Natural killer cell (primary cell): ENCODE measurements around the gene SAPCD2. TPM values are rescaled to one million over a fixed set of nuclear protein-coding genes. Genes with fewer than 3 reads are reported as not detected.

ENCODE experiments used
- ATAC-seq, 3 donors: fragments of 150-1000 bp in 2 of 3; fragments of 200-7000 bp in 1 of 3; cut with Tn5 transposase; 1 replicate in 1 of 3; 2 replicates in 2 of 3; pipeline ENCODE4 v1.10.0; 2021; ENCODE audit warnings: mild to moderate bottlenecking in 2 of 3, moderate library complexity in 2 of 3
- DNase-seq, 2 donors: peaks; one replicate each; pipeline versions ENCODE4 v3.0.0 to v3.0.0-alpha.2; 2013 to 2021; ENCODE audit warnings: mixed read lengths in 1 of 2
- H3K27ac ChIP-seq: one replicate; pipeline ENCODE4 v1.5.1; 2013; ENCODE audit warnings: mild to moderate bottlenecking, low read length
- H3K27me3 ChIP-seq: one replicate; pipeline ENCODE4 v1.6.1; 2013; ENCODE audit warnings: low read length; ENCODE audit not compliant: control insufficient read depth, insufficient read depth
- H3K36me3 ChIP-seq: one replicate; pipeline ENCODE4 v1.6.1; 2013; ENCODE audit warnings: low read length; ENCODE audit not compliant: control insufficient read depth, insufficient read depth
- H3K4me1 ChIP-seq: one replicate; pipeline ENCODE4 v1.6.1; 2013; ENCODE audit warnings: low read length; ENCODE audit not compliant: control insufficient read depth, insufficient read depth
- H3K4me3 ChIP-seq: one replicate; pipeline ENCODE4 v1.5.1; 2013; ENCODE audit warnings: low read length
- H3K9me3 ChIP-seq: one replicate; pipeline ENCODE4 v1.6.1; 2013; ENCODE audit warnings: low read length; ENCODE audit not compliant: control insufficient read depth, insufficient read depth
- H3K27ac Mint-ChIP-seq, 2 donors: one replicate each; pipeline ENCODE4 v1.8.0; 2022; ENCODE audit warnings: mild to moderate bottlenecking in 2 of 2, mixed read lengths in 2 of 2, moderate library complexity in 1 of 2
- H3K27me3 Mint-ChIP-seq, 2 donors: one replicate each; pipeline ENCODE4 v1.8.0; 2022; ENCODE audit warnings: low read depth in 2 of 2, mixed read lengths in 2 of 2
- H3K36me3 Mint-ChIP-seq: one replicate; pipeline ENCODE4 v1.8.0; 2022; ENCODE audit warnings: mixed read lengths
- H3K4me1 Mint-ChIP-seq, 2 donors: one replicate each; pipeline ENCODE4 v1.8.0; 2022; ENCODE audit warnings: mixed read lengths in 2 of 2
- H3K4me3 Mint-ChIP-seq: one replicate; pipeline ENCODE4 v1.8.0; 2022; ENCODE audit warnings: mild to moderate bottlenecking, moderate library complexity, mixed read lengths
- H3K9me3 Mint-ChIP-seq, 2 donors: one replicate each; pipeline ENCODE4 v1.8.0; 2022; ENCODE audit warnings: mixed read lengths in 2 of 2
- CTCF ChIP-seq: fragments of 200-600 bp; IDR thresholded peaks from one replicate; pipeline ENCODE4 v1.8.0; 2022; ENCODE audit warnings: antibody characterized with exemption
- WGBS: methylation state at CpG from one replicate; pipeline ENCODE4 v1.1.7; 2013; ENCODE audit warnings: missing lambda C conversion rate; ENCODE audit not compliant: insufficient coverage; 5-methylcytosine and 5-hydroxymethylcytosine counted together
- intact Hi-C: fragments of 100-400 bp; cut with micrococcal nuclease; formaldehyde crosslinking; loops from one replicate; pipeline ENCODE4 v1.14.2; 2022
- total RNA-seq, 4 donors: library from RNA; stranded (reverse); fragments of 120-200 nt in 1 of 4; gene quantifications; one replicate each; pipeline versions ENCODE4 v1.2.3 to v1.2.4, GENCODE V29; 2013 to 2022

SAPCD2 gene
- total RNA-seq, 3 donors from 2014 or later (not counting 1 experiment from before 2014, with no cell fraction given): 0.59 to 2.6 (median 1.0) TPM

GRCh38 chr9:137026828-137027227 is 43.5 kb downstream of the SAPCD2 start:
- H3K27me3 ChIP-seq: no peaks in the 10 kb centered on the region
- H3K36me3 Mint-ChIP-seq: no peaks in the 10 kb centered on the region
- TF ChIP-seq CTCF: no peak
- peaks cover 4% of the 10 kb centered on the region for H3K36me3 ChIP-seq
- H3K4me1 Mint-ChIP-seq: peaks cover 22 to 58% of the 10 kb centered on the region in 2 donors
- no peaks in the 10 kb centered on the region for H3K9me3 Mint-ChIP-seq
- H3K4me3 ChIP-seq: peak overlapping the region; percentile 38
- peaks cover 69% of the 10 kb centered on the region for H3K4me1 ChIP-seq
- H3K27ac ChIP-seq: no peak overlapping the region
- WGBS: 72% methylated on average over 4 of the region's 4 CpGs
- H3K27ac Mint-ChIP-seq: peak overlapping the region; percentile 66 to 72
- peak in 1 of 2 donors; percentile 23 for DNase-seq
- intact Hi-C loops: no loop called here
- no peak for ATAC-seq
- peak overlapping the region; percentile 90 for H3K4me3 Mint-ChIP-seq
- no peaks in the 10 kb centered on the region for H3K9me3 ChIP-seq
- no peaks in the 10 kb centered on the region for H3K27me3 Mint-ChIP-seq

GRCh38 chr9:137026384-137026783 is 44.0 kb downstream of the SAPCD2 start:
- Histone ChIP-seq H3K27me3 (no peaks in the 10 kb centered on the region), H3K4me1 (peaks cover 69% of the 10 kb centered on the region), H3K4me3 (no peak overlapping the region), H3K27ac (no peak overlapping the region), H3K9me3 (no peaks in the 10 kb centered on the region), H3K36me3 (peaks cover 4% of the 10 kb centered on the region)
- ATAC-seq (no peak), DNase-seq (no peak)
- H3K27ac Mint-ChIP-seq: peak overlapping the region in 1 of 2 donors; percentile 72
- H3K9me3 Mint-ChIP-seq: no peaks in the 10 kb centered on the region
- TF ChIP-seq CTCF: no peak
- H3K4me1 Mint-ChIP-seq: peaks cover 22 to 58% of the 10 kb centered on the region in 2 donors
- 82% methylated on average over 2 of the region's 2 CpGs for WGBS
- intact Hi-C loops: no loop called here
- no peaks in the 10 kb centered on the region for H3K36me3 Mint-ChIP-seq
- no peaks in the 10 kb centered on the region for H3K27me3 Mint-ChIP-seq
- H3K4me3 Mint-ChIP-seq: peak overlapping the region; percentile 90

- 71% methylated on average over 21 of the region's 21 CpGs for WGBS
- Histone ChIP-seq H3K9me3 (no peaks in the 10 kb centered on the region), H3K27me3 (no peaks in the 10 kb centered on the region), H3K36me3 (peaks cover 10% of the 10 kb centered on the region), H3K4me3 (no peak overlapping the region), H3K4me1 (peaks cover 61% of the 10 kb centered on the region), H3K27ac (no peak overlapping the region)
- peaks cover 17 to 52% of the 10 kb centered on the region in 2 donors for H3K4me1 Mint-ChIP-seq
- no peaks in the 10 kb centered on the region for H3K36me3 Mint-ChIP-seq
- intact Hi-C loops: no loop called here
- no peak for TF ChIP-seq CTCF
- ATAC-seq (no peak), DNase-seq (peak in 1 of 2 donors; percentile 40)
- no peaks in the 10 kb centered on the region for H3K9me3 Mint-ChIP-seq
- H3K27me3 Mint-ChIP-seq: no peaks in the 10 kb centered on the region
- H3K4me3 Mint-ChIP-seq: no peak overlapping the region
- H3K27ac Mint-ChIP-seq: no peak overlapping the region
Measured at GRCh38 chr9:137025517-137025966, 44.8 kb downstream of the SAPCD2 start.

GRCh38 chr9:137023583-137023991 is 46.8 kb downstream of the SAPCD2 start:
- peaks cover 24% of the 10 kb centered on the region for H3K36me3 ChIP-seq
- TF ChIP-seq CTCF: no peak
- DNase-seq (no peak), ATAC-seq (no peak)
- H3K4me1 ChIP-seq: peaks cover 42% of the 10 kb centered on the region
- no peaks in the 10 kb centered on the region for H3K9me3 ChIP-seq
- no peaks in the 10 kb centered on the region for H3K9me3 Mint-ChIP-seq
- H3K27me3 Mint-ChIP-seq: no peaks in the 10 kb centered on the region
- H3K4me1 Mint-ChIP-seq: peaks cover 9 to 33% of the 10 kb centered on the region in 2 donors
- 93% methylated on average over 15 of the region's 15 CpGs for WGBS
- H3K4me3 ChIP-seq: no peak overlapping the region
- no peaks in the 10 kb centered on the region for H3K36me3 Mint-ChIP-seq
- intact Hi-C loops: no loop called here
- H3K27ac ChIP-seq: no peak overlapping the region
- peak overlapping the region in 1 of 2 donors; percentile 29 for H3K27ac Mint-ChIP-seq
- no peak overlapping the region for H3K4me3 Mint-ChIP-seq
- no peaks in the 10 kb centered on the region for H3K27me3 ChIP-seq
